B cell (primary cell): Measurements from ENCODE around the gene RHPN2. TPM values are rescaled to one million over a fixed set of nuclear protein-coding genes. Genes with fewer than 3 reads are reported as not detected.

Experiments used
- ATAC-seq: fragments of 200-7000 bp; cut with Tn5 transposase; one replicate; pipeline ENCODE4 v1.10.0; 2021; ENCODE audit warnings: low read depth, mild to moderate bottlenecking, moderate number of reproducible peaks, moderate library complexity
- CTCF ChIA-PET: fragments of 350-600 bp; sonication (Branson Sonifier 250); formaldehyde crosslinking; loops from one replicate; lab custom pipeline; 2021; ENCODE audit warnings: antibody characterized with exemption, inconsistent platforms; lab: Charles Lee
- POLR2A ChIA-PET: fragments of 350-600 bp; sonication (Branson Sonifier 250); formaldehyde crosslinking; loops from one replicate; lab custom pipeline; 2021; ENCODE audit warnings: antibody characterized with exemption; lab: Charles Lee
- DNase-seq: peaks from one replicate; pipeline ENCODE4 v3.0.0; 2013
- H2AFZ ChIP-seq: 2 replicates; pipeline ENCODE4 v1.6.1; 2012; ENCODE audit warnings: mild to moderate bottlenecking, low read depth, low read length; ENCODE audit not compliant: insufficient read depth, poor library complexity, severe bottlenecking
- H3K27ac ChIP-seq, 2 donors: 1 replicate in 1 of 2; 2 replicates in 1 of 2; pipeline ENCODE4 v1.5.1; 2012 to 2013; ENCODE audit warnings: low read length in 2 of 2, mild to moderate bottlenecking in 2 of 2, moderate library complexity in 1 of 2
- H3K27me3 ChIP-seq, 4 experiments: fragments of 200-600 bp in 1 of 4; sonication (generic) in 1 of 4; replicated peaks in 1 of 4; 1 replicate in 2 of 4; 2 replicates in 2 of 4; pipeline versions ENCODE4 v1.6.1 to v1.7.0; 2013 to 2016; ENCODE audit warnings: low read length in 3 of 4, mild to moderate bottlenecking in 2 of 4, mixed read lengths in 1 of 4, moderate library complexity in 1 of 4; ENCODE audit not compliant: insufficient read depth in 4 of 4, control insufficient read depth in 3 of 4; ENCODE audit errors: control extremely low read depth in 1 of 4
- H3K36me3 ChIP-seq, 2 experiments: replicated peaks in 1 of 2; 1 replicate in 1 of 2; 2 replicates in 1 of 2; pipeline versions ENCODE4 v1.6.1 to v1.7.1; 2013; ENCODE audit warnings: low read length in 1 of 2; ENCODE audit not compliant: insufficient read depth in 2 of 2, control insufficient read depth in 1 of 2; ENCODE audit errors: control extremely low read depth in 1 of 2, extremely low read depth in 1 of 2
- H3K4me1 ChIP-seq, 2 donors: fragments of 200-600 bp in 1 of 2; sonication (generic) in 1 of 2; 1 replicate in 1 of 2; 2 replicates in 1 of 2; pipeline versions ENCODE4 v1.5.1 to v1.6.1; 2013 to 2017; ENCODE audit warnings: low read length in 2 of 2; ENCODE audit not compliant: control insufficient read depth in 2 of 2, insufficient read depth in 2 of 2
- H3K4me2 ChIP-seq: replicated peaks from 2 replicates; pipeline ENCODE3; 2012; ENCODE audit warnings: mild to moderate bottlenecking, low read depth, low read length; ENCODE audit not compliant: poor library complexity, severe bottlenecking
- H3K4me3 ChIP-seq, 5 experiments: fragments of 200-600 bp in 1 of 5; sonication (generic) in 1 of 5; 1 replicate in 3 of 5; 2 replicates in 2 of 5; pipeline versions ENCODE4 v1.5.1 to v1.7.0; 2011 to 2016; ENCODE audit warnings: low read length in 4 of 5, mild to moderate bottlenecking in 4 of 5, low read depth in 2 of 5, control low read depth in 1 of 5, moderate library complexity in 1 of 5; ENCODE audit not compliant: insufficient read depth in 1 of 5; ENCODE audit errors: control extremely low read depth in 1 of 5, extremely low read depth in 1 of 5
- H3K79me2 ChIP-seq: fragments of 200-600 bp; sonication (generic); one replicate; pipeline ENCODE4 v1.6.0; 2016; ENCODE audit warnings: low read length; ENCODE audit not compliant: control insufficient read depth, insufficient read depth
- H3K9ac ChIP-seq: fragments of 200-600 bp; sonication (generic); 2 replicates; pipeline ENCODE4 v1.6.1; 2017; ENCODE audit warnings: mild to moderate bottlenecking, low read length, moderate library complexity
- H3K9me3 ChIP-seq, 3 donors: one replicate each; pipeline versions ENCODE4 v1.6.1 to v1.7.1; 2013; ENCODE audit warnings: low read length in 2 of 3; ENCODE audit not compliant: control insufficient read depth in 2 of 3, insufficient read depth in 1 of 3; ENCODE audit errors: control extremely low read depth in 1 of 3
- H4K20me1 ChIP-seq: 2 replicates; pipeline ENCODE4 v1.6.0; 2012; ENCODE audit warnings: mild to moderate bottlenecking, low read length; ENCODE audit not compliant: insufficient read depth, control insufficient read depth, poor library complexity, severe bottlenecking
- H3K27ac Mint-ChIP-seq: one replicate; pipeline ENCODE4 v1.8.0; 2021; ENCODE audit warnings: mixed read lengths
- H3K27me3 Mint-ChIP-seq: one replicate; pipeline ENCODE4 v1.8.0; 2021; ENCODE audit warnings: mixed read lengths
- H3K4me1 Mint-ChIP-seq: one replicate; pipeline ENCODE4 v1.8.0; 2021; ENCODE audit warnings: mixed read lengths
- H3K4me3 Mint-ChIP-seq: one replicate; pipeline ENCODE4 v1.8.0; 2021; ENCODE audit warnings: mixed read lengths
- H3K9me3 Mint-ChIP-seq: one replicate; pipeline ENCODE4 v1.8.0; 2022; ENCODE audit warnings: mixed read lengths; ENCODE audit not compliant: insufficient read depth
- CTCF ChIP-seq: fragments of 200-600 bp; IDR thresholded peaks from one replicate; pipeline ENCODE4 v1.8.0; 2022; ENCODE audit warnings: antibody characterized with exemption, mild to moderate bottlenecking
- EZH2 ChIP-seq: IDR thresholded peaks from 2 replicates; pipeline ENCODE4 v1.6.1; 2012; ENCODE audit warnings: borderline replicate concordance, low read depth, mild to moderate bottlenecking, moderate library complexity, low read length; ENCODE audit not compliant: insufficient read depth, poor library complexity, severe bottlenecking
- WGBS: methylation state at CpG from one replicate; pipeline ENCODE4 v1.1.5; 2013; ENCODE audit warnings: missing lambda C conversion rate; ENCODE audit not compliant: insufficient coverage; 5-methylcytosine and 5-hydroxymethylcytosine counted together
- intact Hi-C: fragments of 100-400 bp; cut with micrococcal nuclease; formaldehyde crosslinking; loops from one replicate; pipeline ENCODE4 v1.10.0; 2022
- polyA plus RNA-seq: library from polyadenylated mRNA; depleted of rRNA; stranded (reverse); fragments of >200 nt; gene quantifications from 2 replicates; pipeline ENCODE4 v1.2.3, GENCODE V29; 2012
- total RNA-seq, 2 donors: library from RNA; stranded (reverse); fragments of 120-200 nt in 1 of 2; gene quantifications; 1 replicate in 1 of 2; 2 replicates in 1 of 2; pipeline versions ENCODE4 v1.2.3 to v1.2.4, GENCODE V29; 2013 to 2022

Gene RHPN2
- total and polyA plus RNA-seq, 2 donors (not counting 1 experiment from before 2014, with no cell fraction given) = 4.9 to 5.5 TPM

- no peak for ATAC-seq
Measured at GRCh38 chr19:33067121-33067520, 2.4 kb upstream of the RHPN2 start.

GRCh38 chr19:33066543-33066942 lies 1.9 kb upstream of the RHPN2 start:
- H3K36me3 ChIP-seq = no peaks in the 10 kb centered on the region
- Mint-ChIP-seq H3K4me3 (peak overlapping the region; percentile 72), H3K4me1 (peaks cover 7% of the 10 kb centered on the region), H3K9me3 (no peaks in the 10 kb centered on the region), H3K27me3 (peaks cover 7% of the 10 kb centered on the region), H3K27ac (no peak overlapping the region)
- peaks cover 0 to 13% (median 0%) of the 10 kb centered on the region in 3 donors for H3K9me3 ChIP-seq
- H4K20me1 ChIP-seq = no peaks in the 10 kb centered on the region
- DNase-seq = no peak
- no peak overlapping the region for H3K9ac ChIP-seq
- no peaks in the 10 kb centered on the region for H3K79me2 ChIP-seq
- ChIA-PET CTCF (no interaction called here), POLR2A (no interaction called here)
- H3K4me1 ChIP-seq = peaks cover 15 to 20% of the 10 kb centered on the region in 2 donors
- H3K27me3 ChIP-seq = peaks cover 0 to 22% (median 2%) of the 10 kb centered on the region in 4 experiments
- no peak overlapping the region for H3K4me2 ChIP-seq
- H2AFZ ChIP-seq = no peak overlapping the region
- ATAC-seq = no peak
- intact Hi-C loops = no loop called here
- no peak overlapping the region for H3K27ac ChIP-seq
- H3K4me3 ChIP-seq = no peak overlapping the region
- TF ChIP-seq EZH2 = no peak
- TF ChIP-seq CTCF = no peak
- WGBS = 92% methylated on average over 10 of the region's 18 CpGs

More at GRCh38 chr19:33067121-33067520, 2.4 kb upstream of the RHPN2 start:
- WGBS = 79% methylated on average over 7 of the region's 8 CpGs
- Mint-ChIP-seq H3K27ac (no peak overlapping the region), H3K4me1 (peaks cover 7% of the 10 kb centered on the region), H3K27me3 (peaks cover 9% of the 10 kb centered on the region), H3K4me3 (no peak overlapping the region), H3K9me3 (no peaks in the 10 kb centered on the region)
- Histone ChIP-seq H3K27me3 (peaks cover 0 to 22% (median 2%) of the 10 kb centered on the region in 4 experiments), H4K20me1 (no peaks in the 10 kb centered on the region), H3K4me3 (no peak overlapping the region), H3K9ac (no peak overlapping the region), H2AFZ (no peak overlapping the region), H3K27ac (no peak overlapping the region), H3K36me3 (no peaks in the 10 kb centered on the region), H3K79me2 (no peaks in the 10 kb centered on the region), H3K4me2 (no peak overlapping the region), H3K9me3 (peaks cover 0 to 13% (median 0%) of the 10 kb centered on the region in 3 donors), H3K4me1 (peaks cover 15 to 20% of the 10 kb centered on the region in 2 donors)
- POLR2A ChIA-PET = interaction anchor here (0.6 to 1.1 kb wide), 2 partner anchors 12 to 31 kb away, joined by 3 to 4 read pairs; no protein-coding TSS in a partner anchor
- CTCF ChIA-PET = no interaction called here
- intact Hi-C loops = no loop called here
- TF ChIP-seq EZH2 (no peak), CTCF (no peak)
- no peak for DNase-seq
